Aorta (tissue), 5 donors: ENCODE data around the gene HBB. TPM values are rescaled to one million over a fixed set of nuclear protein-coding genes. Genes with fewer than 3 reads are reported as not detected.
"Not testable (repeated sequence)": the region's sequence is repeated elsewhere in the genome, so short reads cannot be mapped to it uniquely, and the experiment has no call there.

Experiments
- ATAC-seq: fragments of 200-7000 bp; cut with Tn5 transposase; one replicate; pipeline ENCODE4 v1.9.1; 2022; ENCODE audit warnings: moderate library complexity; ENCODE audit not compliant: low FRiP score
- DNase-seq, 2 donors: peaks; one replicate each; pipeline ENCODE4 v3.0.0-alpha.2; 2020
- H3K27ac ChIP-seq, 2 donors: one replicate each; pipeline ENCODE4 v1.5.1; 2013; ENCODE audit warnings: low read length in 2 of 2, mild to moderate bottlenecking in 2 of 2, moderate library complexity in 2 of 2, control low read depth in 1 of 2, inconsistent platforms in 1 of 2, low read depth in 1 of 2
- H3K27me3 ChIP-seq, 2 donors: one replicate each; pipeline ENCODE4 v1.6.1; 2013; ENCODE audit warnings: control low read depth in 1 of 2, low read length in 1 of 2, mild to moderate bottlenecking in 1 of 2, moderate library complexity in 1 of 2; ENCODE audit not compliant: insufficient read depth in 2 of 2, control insufficient read depth in 1 of 2
- H3K36me3 ChIP-seq, 2 donors: one replicate each; pipeline ENCODE4 v1.6.1; 2013; ENCODE audit warnings: control low read depth in 1 of 2, low read length in 1 of 2, mild to moderate bottlenecking in 1 of 2; ENCODE audit not compliant: insufficient read depth in 2 of 2, control insufficient read depth in 1 of 2
- H3K4me1 ChIP-seq, 2 donors: one replicate each; pipeline ENCODE4 v1.6.1; 2013; ENCODE audit warnings: low read length in 2 of 2, control low read depth in 1 of 2, mild to moderate bottlenecking in 1 of 2, moderate library complexity in 1 of 2; ENCODE audit not compliant: insufficient read depth in 2 of 2, control insufficient read depth in 1 of 2
- H3K4me3 ChIP-seq, 2 donors: one replicate each; pipeline ENCODE4 v1.5.1; 2013; ENCODE audit warnings: low read length in 2 of 2, control low read depth in 1 of 2, mild to moderate bottlenecking in 1 of 2
- H3K9me3 ChIP-seq: one replicate; pipeline ENCODE4 v1.6.1; 2013; ENCODE audit warnings: mild to moderate bottlenecking, low read length; ENCODE audit not compliant: control insufficient read depth
- WGBS, 2 donors: extraction: QIAGEN DNeasy Blood & Tissue Kit; methylation state at CpG; one replicate each; pipeline ENCODE4 v1.1.7; 2013; 5-methylcytosine and 5-hydroxymethylcytosine counted together
- intact Hi-C, 2 donors: fragments of 100-400 bp; cut with DNase I; formaldehyde crosslinking; loops; one replicate each; pipeline versions ENCODE4 v1.14.2 to v1.15.0; 2022
- polyA plus RNA-seq, 2 donors: library from polyadenylated mRNA; stranded (reverse); fragments of 200-250 nt; gene quantifications; one replicate each; pipeline ENCODE4 v1.2.3, GENCODE V29; 2013
- total RNA-seq, 2 donors: library from RNA; stranded (reverse); fragmentation: NEBNext Ultra II Directional; extraction: Animal tissue kit (Norgen Biotek cat#: 25700); gene quantifications; one replicate each; pipeline ENCODE4 v1.2.1, GENCODE V29; 2021
- donor health status: healthy with polysubstance abuse.
- donor health status: Bipolar disorder and iron deficiency.
- donor health status: DM: no; HTN: no; CAD: no.
- donor health status: DM: no; HTN: no; CAD: no.
- donor health status: DM: yes; HTN: yes; CAD: no.

Gene HBB
- total and polyA plus RNA-seq, 4 donors: 12.6 to 2,087 (median 338) TPM

DNA sequence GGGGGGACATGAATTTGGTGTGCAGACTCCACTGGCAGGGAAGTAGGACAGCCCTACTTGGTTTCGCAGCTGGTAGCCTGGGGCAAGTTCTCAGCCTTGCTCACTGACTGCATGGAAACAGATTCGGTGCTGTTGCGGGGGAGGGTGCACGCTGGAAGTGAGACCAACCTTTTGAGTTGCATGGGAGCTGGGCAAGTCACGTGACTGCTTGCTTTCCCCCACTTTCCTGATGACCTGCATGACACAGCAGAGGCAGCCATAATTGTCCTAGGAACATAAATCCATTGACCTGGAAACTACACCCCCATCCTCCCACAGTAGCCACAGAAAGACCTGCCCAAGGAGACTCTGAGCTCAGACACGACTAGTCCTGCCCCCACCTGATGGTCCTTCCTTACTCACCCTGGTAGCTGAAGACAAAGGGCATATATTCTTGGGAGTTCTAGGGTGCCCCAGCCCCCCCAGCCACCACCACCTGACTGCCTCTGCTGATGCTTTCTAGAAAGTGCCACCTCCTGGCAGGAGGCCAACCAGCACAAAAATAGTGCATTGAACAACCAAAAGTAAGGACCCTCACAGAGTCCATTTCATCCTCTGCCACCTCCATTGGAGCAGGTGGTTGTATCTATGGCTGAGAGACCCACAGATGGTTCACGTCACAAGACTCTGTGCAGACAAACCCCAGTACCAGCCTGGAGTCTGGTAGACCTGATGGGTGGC is 31.8 kb upstream of the HBB start:
- Histone ChIP-seq H3K27ac (no peak overlapping the region), H3K4me1 (no peaks in the 10 kb centered on the region), H3K4me3 (no peak overlapping the region), H3K36me3 (no peaks in the 10 kb centered on the region), H3K9me3 (no peaks in the 10 kb centered on the region), H3K27me3 (no peaks in the 10 kb centered on the region)
- no peak for DNase-seq
- intact Hi-C loops: no loop called here
- WGBS, 2 donors: 68 to 72% methylated on average over 7 of the region's 7 CpGs
- no peak for ATAC-seq

DNA sequence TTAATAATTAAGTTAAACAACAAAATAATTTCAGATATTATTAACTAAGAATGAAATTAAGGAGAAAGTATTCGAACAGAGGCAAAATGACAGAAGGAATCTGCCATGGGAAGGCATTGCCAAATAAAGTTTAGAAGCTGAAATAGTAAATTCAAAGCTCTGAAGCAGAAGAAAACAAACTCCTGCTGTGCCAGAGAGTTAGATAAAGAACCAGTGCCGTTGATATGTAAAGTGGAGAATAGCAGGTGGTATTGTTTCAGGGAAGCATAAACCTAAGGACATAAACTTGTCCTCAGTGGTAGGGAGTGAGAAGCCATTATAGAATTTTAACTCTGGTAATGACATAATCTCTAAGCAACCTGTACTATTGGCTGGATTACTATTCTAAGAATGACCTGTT is 30.4 kb upstream of the HBB start:
- ATAC-seq: no peak
- intact Hi-C loops: no loop called here
- WGBS, 2 donors: 9 to 12% methylated on average over 2 of the region's 2 CpGs

DNA sequence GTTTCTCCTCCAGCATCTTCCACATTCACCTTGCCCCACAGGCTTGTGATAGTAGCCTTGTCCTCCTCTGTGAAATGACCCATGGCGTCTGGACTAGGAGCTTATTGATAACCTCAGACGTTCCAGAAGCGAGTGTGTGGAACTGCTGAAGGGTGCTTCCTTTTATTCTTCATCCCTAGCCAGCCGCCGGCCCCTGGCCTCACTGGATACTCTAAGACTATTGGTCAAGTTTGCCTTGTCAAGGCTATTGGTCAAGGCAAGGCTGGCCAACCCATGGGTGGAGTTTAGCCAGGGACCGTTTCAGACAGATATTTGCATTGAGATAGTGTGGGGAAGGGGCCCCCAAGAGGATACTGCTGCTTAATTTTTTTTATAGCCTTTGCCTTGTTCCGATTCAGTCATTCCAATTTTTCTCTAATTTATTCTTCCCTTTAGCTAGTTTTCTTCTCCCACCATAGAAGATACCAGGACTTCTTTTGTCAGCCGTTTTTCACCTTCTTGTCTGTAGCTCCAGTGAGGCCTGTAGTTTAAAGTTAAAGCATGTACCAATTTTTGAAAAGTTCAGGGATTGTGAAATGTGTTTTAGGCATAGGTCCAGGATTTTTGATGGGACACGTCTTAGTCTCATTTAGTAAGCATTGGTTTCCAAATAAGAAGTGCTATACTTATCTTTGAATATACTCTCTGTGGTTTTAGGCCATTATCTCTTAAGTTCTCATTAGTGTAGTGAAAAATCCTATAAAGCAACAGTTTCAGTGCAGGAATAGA is 28.0 kb upstream of the HBB start, which contains the start of gene HBG2:
Gene HBG2 (minus strand): TSS at position 136 of the 768 bp plus-strand sequence. CDS start 53 bp downstream, at position 83.
- DNase-seq, H3K27me3 ChIP-seq, H3K36me3 ChIP-seq, H3K27ac ChIP-seq, H3K4me1 ChIP-seq, ATAC-seq, H3K4me3 ChIP-seq, H3K9me3 ChIP-seq, intact Hi-C loops: not testable (repeated sequence)
- 58 to 60% methylated on average over 4 of the region's 9 CpGs for WGBS, 2 donors

More for the DNA sequence above, 30.4 kb upstream of the HBB start:
- H3K4me1 ChIP-seq: no peaks in the 10 kb centered on the region
- H3K4me3 ChIP-seq: no peak overlapping the region
- no peak overlapping the region for H3K27ac ChIP-seq
- H3K27me3 ChIP-seq: no peaks in the 10 kb centered on the region
- no peaks in the 10 kb centered on the region for H3K9me3 ChIP-seq
- no peaks in the 10 kb centered on the region for H3K36me3 ChIP-seq
- DNase-seq: no peak

DNA sequence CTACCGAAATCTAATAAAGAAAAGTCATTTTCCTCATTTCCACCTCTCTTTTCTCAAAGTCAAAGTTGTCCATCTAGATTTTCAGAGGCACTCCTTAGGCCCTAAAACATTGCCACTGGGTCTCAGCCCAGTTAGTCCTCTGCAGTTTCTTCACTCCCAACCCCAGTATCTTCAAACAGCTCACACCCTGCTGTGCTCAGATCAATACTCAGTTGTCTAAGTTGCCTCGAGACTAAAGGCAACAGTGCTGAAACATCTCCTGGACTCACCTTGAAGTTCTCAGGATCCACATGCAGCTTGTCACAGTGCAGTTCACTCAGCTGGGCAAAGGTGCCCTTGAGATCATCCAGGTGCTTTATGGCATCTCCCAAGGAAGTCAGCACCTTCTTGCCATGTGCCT is 27.2 kb upstream of the HBB start:
- intact Hi-C loops, H3K4me3 ChIP-seq, H3K4me1 ChIP-seq, H3K9me3 ChIP-seq, ATAC-seq, H3K27ac ChIP-seq, DNase-seq, H3K36me3 ChIP-seq, H3K27me3 ChIP-seq: not testable (repeated sequence)
- WGBS, 2 donors: 78 to 80% methylated on average over 2 of the region's 2 CpGs

DNA sequence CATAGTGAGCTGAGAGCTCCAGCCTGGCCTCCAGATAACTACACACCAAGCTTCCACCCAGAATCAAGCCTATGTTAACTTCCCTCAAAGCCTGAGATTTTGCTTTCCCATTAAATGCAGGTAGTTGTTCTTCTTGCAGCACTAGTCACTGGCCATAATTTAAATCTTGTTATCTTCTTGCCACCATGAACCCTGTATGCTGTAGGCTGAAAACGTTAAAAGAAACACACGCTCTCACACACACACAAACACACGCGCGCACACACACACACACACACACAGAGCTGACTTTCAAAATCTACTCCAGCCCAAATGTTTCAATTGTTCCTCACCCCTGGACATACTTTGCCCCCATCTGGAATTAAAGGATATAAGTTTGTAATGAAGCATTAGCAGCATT is 26.6 kb upstream of the HBB start:
- H3K4me3 ChIP-seq, H3K27me3 ChIP-seq, H3K27ac ChIP-seq, ATAC-seq, H3K9me3 ChIP-seq, intact Hi-C loops, H3K4me1 ChIP-seq, H3K36me3 ChIP-seq, DNase-seq: not testable (repeated sequence)
- 71 to 85% methylated on average over 5 of the region's 5 CpGs for WGBS, 2 donors

DNA sequence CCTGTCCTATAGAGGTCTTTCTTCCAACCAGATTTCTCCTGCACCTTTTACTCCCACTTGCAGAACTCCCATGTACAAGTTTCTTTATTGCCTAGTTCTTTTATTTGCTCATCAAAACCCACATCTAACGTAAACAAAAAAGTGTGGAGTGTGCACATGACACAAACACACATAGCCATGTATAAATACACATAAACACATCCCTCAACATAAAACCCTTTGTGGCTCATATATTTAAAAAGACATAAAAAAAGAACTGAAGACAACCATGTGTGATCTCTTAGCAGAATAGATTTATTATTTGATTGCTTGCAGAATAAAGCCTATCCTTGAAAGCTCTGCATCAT is 26.0 kb upstream of the HBB start:
- no peak overlapping the region for H3K27ac ChIP-seq
- H3K27me3 ChIP-seq: no peaks in the 10 kb centered on the region
- no peaks in the 10 kb centered on the region for H3K4me1 ChIP-seq
- DNase-seq: no peak
- ATAC-seq: no peak
- intact Hi-C loops: no loop called here
- WGBS, 2 donors: 67 to 73% methylated on average over 1 of the region's 1 CpG
- no peaks in the 10 kb centered on the region for H3K9me3 ChIP-seq
- no peaks in the 10 kb centered on the region for H3K36me3 ChIP-seq
- H3K4me3 ChIP-seq: no peak overlapping the region

DNA sequence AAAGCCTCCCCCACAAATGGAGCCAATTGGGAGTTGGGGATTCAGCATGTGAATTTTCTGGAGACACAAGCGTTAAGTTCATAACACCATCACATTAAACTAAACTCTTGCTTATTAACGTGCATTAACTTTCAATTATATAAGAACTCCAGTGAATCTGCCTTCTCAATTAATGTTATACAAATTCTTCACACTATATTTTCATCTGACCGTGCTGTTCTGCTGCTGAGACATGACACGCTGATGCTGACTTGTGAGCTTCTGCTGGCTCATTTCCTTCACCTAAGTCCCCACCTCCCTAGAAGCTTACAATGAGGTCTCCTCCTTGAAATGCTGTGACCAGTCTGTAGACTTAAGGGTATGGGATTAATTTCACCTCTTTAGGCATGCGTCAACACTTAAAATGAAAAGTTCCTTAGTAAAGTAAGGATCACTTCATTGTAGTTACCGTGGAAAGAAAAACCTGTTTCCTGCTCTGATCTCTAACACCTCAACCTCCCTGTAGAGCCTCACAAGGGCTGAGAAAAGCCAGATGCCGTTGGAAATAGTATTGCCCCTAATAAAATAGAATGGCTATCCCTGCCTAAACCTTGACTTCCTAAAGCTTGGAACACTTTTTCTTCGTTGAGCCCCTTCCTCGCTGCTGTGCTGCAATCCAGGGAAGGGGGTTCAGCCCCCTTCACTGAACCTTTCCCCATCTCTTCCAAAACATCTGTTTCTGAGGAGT is 25.5 kb upstream of the HBB start:
- ATAC-seq (no peak), DNase-seq (no peak)
- H3K27me3 ChIP-seq: no peaks in the 10 kb centered on the region
- no peaks in the 10 kb centered on the region for H3K36me3 ChIP-seq
- H3K9me3 ChIP-seq: no peaks in the 10 kb centered on the region
- no peak overlapping the region for H3K4me3 ChIP-seq
- no peak overlapping the region for H3K27ac ChIP-seq
- H3K4me1 ChIP-seq: no peaks in the 10 kb centered on the region
- WGBS, 2 donors: 69 to 75% methylated on average over 9 of the region's 9 CpGs
- intact Hi-C loops: no loop called here

DNA sequence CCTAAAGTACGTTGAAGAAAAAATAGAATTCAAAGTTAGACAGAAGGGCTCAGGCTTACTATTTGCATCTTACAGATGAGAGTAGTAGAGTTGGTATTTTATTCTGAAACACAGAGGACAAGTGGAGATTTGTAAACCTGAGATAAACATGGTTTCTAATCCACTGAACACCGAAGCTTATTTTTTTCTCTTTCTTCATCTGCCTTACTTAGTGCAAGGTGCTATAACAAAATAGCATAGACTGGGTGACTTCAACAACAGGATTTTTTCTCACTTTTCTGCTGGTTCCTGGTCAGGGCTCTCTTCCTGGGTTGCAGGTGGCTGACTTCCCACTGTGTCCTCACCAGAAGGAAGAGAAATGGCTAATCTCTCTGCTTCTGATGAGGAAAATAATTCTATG is 24.9 kb upstream of the HBB start:
- no peak for ATAC-seq

More for the DNA sequence above, 24.9 kb upstream of the HBB start:
- H3K9me3 ChIP-seq: no peaks in the 10 kb centered on the region
- no peak overlapping the region for H3K4me3 ChIP-seq
- H3K36me3 ChIP-seq: no peaks in the 10 kb centered on the region
- no peaks in the 10 kb centered on the region for H3K27me3 ChIP-seq
- DNase-seq: no peak
- WGBS, 2 donors: 12 to 60% methylated on average over 2 of the region's 2 CpGs
- H3K27ac ChIP-seq: no peak overlapping the region
- intact Hi-C loops: no loop called here
- no peaks in the 10 kb centered on the region for H3K4me1 ChIP-seq
